Ascending aorta (tissue), 2 donors: Measurements from ENCODE around the gene PGAP3. TPM values are rescaled to one million over a fixed set of nuclear protein-coding genes. Genes with fewer than 3 reads are reported as not detected.
A peak's percentile ranks its signal among the peaks of the same experiment; 100 is the strongest.

Experiments used
- DNase-seq, 2 donors: peaks; one replicate each; pipeline ENCODE4 v3.0.0-alpha.2; 2019; ENCODE audit warnings: low spot score in 2 of 2
- H3K27ac ChIP-seq, 2 donors: fragments of 200-600 bp; sonication (generic); one replicate each; pipeline ENCODE4 v1.5.1; 2016 to 2017; ENCODE audit warnings: mild to moderate bottlenecking in 1 of 2
- H3K27me3 ChIP-seq: fragments of 200-600 bp; sonication (generic); one replicate; pipeline ENCODE4 v1.5.1; 2017
- H3K36me3 ChIP-seq, 2 donors: fragments of 200-600 bp; sonication (generic); one replicate each; pipeline ENCODE4 v1.5.1; 2016
- H3K4me1 ChIP-seq, 2 donors: fragments of 200-600 bp; sonication (generic); one replicate each; pipeline ENCODE4 v1.5.1; 2016 to 2017; ENCODE audit warnings: mild to moderate bottlenecking in 1 of 2
- H3K4me3 ChIP-seq, 2 donors: fragments of 200-600 bp; sonication (generic); one replicate each; pipeline ENCODE4 v1.5.1; 2016 to 2017; ENCODE audit warnings: mild to moderate bottlenecking in 1 of 2
- H3K9me3 ChIP-seq, 2 donors: fragments of 200-600 bp; sonication (generic); one replicate each; pipeline ENCODE4 v1.5.1; 2016
- CTCF ChIP-seq, 3 experiments: fragments of 200-600 bp in 2 of 3; fragments of 450-650 bp in 1 of 3; sonication (generic) in 2 of 3; IDR thresholded peaks; one replicate each; pipeline ENCODE4 v1.5.1; 2016 to 2019; ENCODE audit warnings: antibody characterized with exemption in 3 of 3, mild to moderate bottlenecking in 1 of 3, moderate library complexity in 1 of 3
- intact Hi-C: fragments of 100-400 bp; cut with DNase I; formaldehyde crosslinking; loops from one replicate; pipeline ENCODE4 v1.15.1; 2023
- total RNA-seq: library from RNA; depleted of rRNA; stranded (reverse); fragments of >200 nt; gene quantifications from one replicate; pipeline ENCODE4 v1.1.0, GENCODE V29; 2016

PGAP3 gene
- total RNA-seq, 1 donor from 2014 or later, result 29.5 TPM

DNA sequence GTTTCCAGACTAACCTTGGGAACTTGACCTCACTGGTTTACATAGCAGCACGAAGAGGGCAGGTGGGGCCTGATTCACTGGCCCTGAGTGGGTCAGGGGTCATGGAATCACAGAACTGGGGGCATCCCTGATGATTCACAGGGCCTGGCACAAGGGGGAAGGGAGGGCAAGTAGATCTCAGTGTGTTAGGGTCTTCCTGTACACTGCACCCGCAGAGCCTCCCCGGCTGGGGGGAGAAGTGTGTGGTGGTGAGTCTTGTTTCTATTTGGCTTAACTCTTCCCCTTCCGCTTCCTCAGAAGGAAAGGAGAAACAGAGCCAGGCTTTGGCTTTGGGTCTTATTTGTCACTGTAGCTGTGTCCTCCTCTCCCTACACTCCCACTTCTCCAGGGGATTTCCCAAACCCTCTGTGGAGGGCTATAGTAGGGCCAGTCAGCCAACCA is 47.2 kb downstream of the PGAP3 start:
- no peak overlapping the region for H3K4me3 ChIP-seq
- intact Hi-C loops, result no loop called here
- H3K36me3 ChIP-seq, result no peaks in the 10 kb centered on the region
- TF ChIP-seq CTCF (IDR thresholded peaks at IDR 0.05), result no peak
- H3K4me1 ChIP-seq, result peaks cover 11 to 27% of the 10 kb centered on the region in 2 donors
- no peaks in the 10 kb centered on the region for H3K9me3 ChIP-seq
- H3K27ac ChIP-seq, result no peak overlapping the region
- H3K27me3 ChIP-seq, result no peaks in the 10 kb centered on the region
- no peak for DNase-seq

DNA sequence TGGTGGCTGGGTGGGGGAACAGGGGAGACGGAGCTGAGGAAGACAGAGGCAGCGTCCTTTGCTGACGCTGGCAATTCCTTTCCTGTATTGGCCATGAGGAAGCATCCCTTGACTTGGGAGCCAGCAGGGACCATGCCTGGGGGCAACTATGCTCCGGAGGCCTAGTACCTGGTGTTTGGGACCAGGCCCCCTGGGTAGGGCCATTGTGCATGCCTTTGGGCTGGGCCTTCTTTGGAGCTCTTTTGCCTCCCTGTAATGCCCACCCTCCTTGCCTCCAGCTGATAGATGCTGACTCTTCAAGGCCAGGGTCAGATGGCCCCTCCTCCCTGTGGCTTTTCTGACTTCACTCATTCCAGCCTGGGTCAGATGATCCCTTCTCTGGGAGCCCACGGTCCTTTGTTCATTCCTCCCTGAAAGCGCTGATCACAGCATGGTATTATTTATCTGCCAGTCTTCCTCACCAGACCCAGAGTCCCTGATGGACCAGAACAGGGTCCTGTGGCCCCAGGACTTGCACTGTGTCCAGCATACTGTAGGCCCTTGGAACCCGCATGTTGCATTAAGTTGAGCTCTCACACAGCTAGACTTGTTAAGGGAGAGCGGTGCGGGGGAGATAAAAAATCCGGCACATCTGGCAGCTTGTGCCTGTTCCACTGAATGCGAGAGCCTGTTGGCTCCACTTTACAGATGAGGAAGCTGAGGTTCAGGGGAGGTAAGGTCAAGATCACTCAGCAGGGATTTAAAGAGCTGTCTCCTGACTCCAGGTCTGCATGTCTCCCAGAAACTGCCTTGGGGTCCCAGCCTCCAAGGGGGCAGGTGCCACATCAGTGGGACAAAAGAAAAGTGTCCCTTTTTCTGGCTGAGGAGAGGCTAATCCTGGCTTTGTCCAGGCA is 48.0 kb downstream of the PGAP3 start:
- Histone ChIP-seq H3K36me3 (no peaks in the 10 kb centered on the region), H3K4me1 (peaks cover 11 to 27% of the 10 kb centered on the region in 2 donors), H3K27me3 (no peaks in the 10 kb centered on the region), H3K27ac (no peak overlapping the region), H3K4me3 (no peak overlapping the region), H3K9me3 (no peaks in the 10 kb centered on the region)
- no peak for TF ChIP-seq CTCF (IDR thresholded peaks at IDR 0.05)
- DNase-seq, result no peak
- intact Hi-C loops, result loop anchor here (5.0 kb wide), 2 partner anchors 92 to 112 kb away; partner anchors contain the start of gene MIEN1

GRCh38 chr17:39639043-39639442 is 48.8 kb downstream of the PGAP3 start:
- intact Hi-C loops, result loop anchor here (5.0 kb wide), 2 partner anchors 93 to 113 kb away; partner anchors contain the start of gene MIEN1
- Histone ChIP-seq H3K27ac (no peak overlapping the region), H3K36me3 (no peaks in the 10 kb centered on the region), H3K27me3 (no peaks in the 10 kb centered on the region), H3K9me3 (no peaks in the 10 kb centered on the region), H3K4me3 (no peak overlapping the region), H3K4me1 (peaks cover 11 to 27% of the 10 kb centered on the region in 2 donors)
- no peak for TF ChIP-seq CTCF (IDR thresholded peaks at IDR 0.05)
- DNase-seq, result no peak

DNA sequence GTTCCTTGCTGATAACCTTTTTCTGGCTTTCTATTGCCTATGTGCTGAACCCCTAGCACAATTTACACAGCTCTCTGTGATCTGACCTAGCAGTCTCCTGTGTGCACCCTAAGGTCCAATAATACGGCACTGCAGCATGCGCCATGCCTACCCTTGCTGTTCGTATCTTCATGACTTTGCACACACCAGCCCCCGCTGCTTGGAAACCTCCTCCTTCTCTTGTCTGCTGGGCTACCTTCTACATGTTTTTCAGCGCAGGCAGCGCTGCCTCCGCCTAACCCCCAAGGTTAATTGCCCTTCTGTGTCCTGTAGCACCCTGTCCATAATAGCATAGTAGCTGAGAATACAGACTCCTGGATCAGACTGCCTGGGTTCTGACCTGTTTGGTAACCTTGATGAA is 49.5 kb downstream of the PGAP3 start:
- no peaks in the 10 kb centered on the region for H3K9me3 ChIP-seq
- no peaks in the 10 kb centered on the region for H3K27me3 ChIP-seq
- no peak overlapping the region for H3K27ac ChIP-seq
- no peak for TF ChIP-seq CTCF (IDR thresholded peaks at IDR 0.05)
- DNase-seq, result no peak
- peaks cover 11 to 27% of the 10 kb centered on the region in 2 donors for H3K4me1 ChIP-seq
- no peaks in the 10 kb centered on the region for H3K36me3 ChIP-seq
- intact Hi-C loops, result loop anchor here (5.0 kb wide), 2 partner anchors 94 to 114 kb away; partner anchors contain the start of gene MIEN1
- H3K4me3 ChIP-seq, result peak overlapping the region in 1 of 2 donors; percentile 84

- Histone ChIP-seq H3K4me1 (peaks cover 11 to 27% of the 10 kb centered on the region in 2 donors), H3K9me3 (no peaks in the 10 kb centered on the region), H3K27ac (peak within 1 kb of the TSS; percentile 83 to 89), H3K4me3 (peak within 1 kb of the TSS; percentile 68 to 84), H3K27me3 (no peaks in the 10 kb centered on the region), H3K36me3 (no peaks in the 10 kb centered on the region)
- peak; percentile 13 to 34 (median 14) for TF ChIP-seq CTCF (IDR thresholded peaks at IDR 0.05)
- DNase-seq, result peak; percentile 63 to 93
- intact Hi-C loops, result loop anchor here (5.0 kb wide), 2 partner anchors 95 to 115 kb away; partner anchors contain the start of gene MIEN1
Measured at GRCh38 chr17:39636927-39637736, 50.7 kb downstream of the PGAP3 start, which contains the start of gene STARD3. STARD3 (plus strand) TSS chr17:39637144; CDS start chr17:39653532, 16,388 bp downstream.
